B cell (primary cell): Measurements from ENCODE around the gene ANKS1A. TPM values are rescaled to one million over a fixed set of nuclear protein-coding genes. Genes with fewer than 3 reads are reported as not detected.

Source experiments
- ATAC-seq: fragments of 200-7000 bp; cut with Tn5 transposase; one replicate; pipeline ENCODE4 v1.10.0; 2021; ENCODE audit warnings: low read depth, mild to moderate bottlenecking, moderate number of reproducible peaks, moderate library complexity
- CTCF ChIA-PET: fragments of 350-600 bp; sonication (Branson Sonifier 250); formaldehyde crosslinking; loops from one replicate; lab custom pipeline; 2021; ENCODE audit warnings: antibody characterized with exemption, inconsistent platforms; lab: Charles Lee
- POLR2A ChIA-PET: fragments of 350-600 bp; sonication (Branson Sonifier 250); formaldehyde crosslinking; loops from one replicate; lab custom pipeline; 2021; ENCODE audit warnings: antibody characterized with exemption; lab: Charles Lee
- DNase-seq: peaks from one replicate; pipeline ENCODE4 v3.0.0; 2013
- H2AFZ ChIP-seq: 2 replicates; pipeline ENCODE4 v1.6.1; 2012; ENCODE audit warnings: mild to moderate bottlenecking, low read depth, low read length; ENCODE audit not compliant: insufficient read depth, poor library complexity, severe bottlenecking
- H3K27ac ChIP-seq, 2 donors: 1 replicate in 1 of 2; 2 replicates in 1 of 2; pipeline ENCODE4 v1.5.1; 2012 to 2013; ENCODE audit warnings: low read length in 2 of 2, mild to moderate bottlenecking in 2 of 2, moderate library complexity in 1 of 2
- H3K27me3 ChIP-seq, 4 experiments: fragments of 200-600 bp in 1 of 4; sonication (generic) in 1 of 4; replicated peaks in 1 of 4; 1 replicate in 2 of 4; 2 replicates in 2 of 4; pipeline versions ENCODE4 v1.6.1 to v1.7.0; 2013 to 2016; ENCODE audit warnings: low read length in 3 of 4, mild to moderate bottlenecking in 2 of 4, mixed read lengths in 1 of 4, moderate library complexity in 1 of 4; ENCODE audit not compliant: insufficient read depth in 4 of 4, control insufficient read depth in 3 of 4; ENCODE audit errors: control extremely low read depth in 1 of 4
- H3K36me3 ChIP-seq, 2 experiments: replicated peaks in 1 of 2; 1 replicate in 1 of 2; 2 replicates in 1 of 2; pipeline versions ENCODE4 v1.6.1 to v1.7.1; 2013; ENCODE audit warnings: low read length in 1 of 2; ENCODE audit not compliant: insufficient read depth in 2 of 2, control insufficient read depth in 1 of 2; ENCODE audit errors: control extremely low read depth in 1 of 2, extremely low read depth in 1 of 2
- H3K4me1 ChIP-seq, 2 donors: fragments of 200-600 bp in 1 of 2; sonication (generic) in 1 of 2; 1 replicate in 1 of 2; 2 replicates in 1 of 2; pipeline versions ENCODE4 v1.5.1 to v1.6.1; 2013 to 2017; ENCODE audit warnings: low read length in 2 of 2; ENCODE audit not compliant: control insufficient read depth in 2 of 2, insufficient read depth in 2 of 2
- H3K4me2 ChIP-seq: replicated peaks from 2 replicates; pipeline ENCODE3; 2012; ENCODE audit warnings: mild to moderate bottlenecking, low read depth, low read length; ENCODE audit not compliant: poor library complexity, severe bottlenecking
- H3K4me3 ChIP-seq, 5 experiments: fragments of 200-600 bp in 1 of 5; sonication (generic) in 1 of 5; 1 replicate in 3 of 5; 2 replicates in 2 of 5; pipeline versions ENCODE4 v1.5.1 to v1.7.0; 2011 to 2016; ENCODE audit warnings: low read length in 4 of 5, mild to moderate bottlenecking in 4 of 5, low read depth in 2 of 5, control low read depth in 1 of 5, moderate library complexity in 1 of 5; ENCODE audit not compliant: insufficient read depth in 1 of 5; ENCODE audit errors: control extremely low read depth in 1 of 5, extremely low read depth in 1 of 5
- H3K79me2 ChIP-seq: fragments of 200-600 bp; sonication (generic); one replicate; pipeline ENCODE4 v1.6.0; 2016; ENCODE audit warnings: low read length; ENCODE audit not compliant: control insufficient read depth, insufficient read depth
- H3K9ac ChIP-seq: fragments of 200-600 bp; sonication (generic); 2 replicates; pipeline ENCODE4 v1.6.1; 2017; ENCODE audit warnings: mild to moderate bottlenecking, low read length, moderate library complexity
- H3K9me3 ChIP-seq, 3 donors: one replicate each; pipeline versions ENCODE4 v1.6.1 to v1.7.1; 2013; ENCODE audit warnings: low read length in 2 of 3; ENCODE audit not compliant: control insufficient read depth in 2 of 3, insufficient read depth in 1 of 3; ENCODE audit errors: control extremely low read depth in 1 of 3
- H4K20me1 ChIP-seq: 2 replicates; pipeline ENCODE4 v1.6.0; 2012; ENCODE audit warnings: mild to moderate bottlenecking, low read length; ENCODE audit not compliant: insufficient read depth, control insufficient read depth, poor library complexity, severe bottlenecking
- H3K27ac Mint-ChIP-seq: one replicate; pipeline ENCODE4 v1.8.0; 2021; ENCODE audit warnings: mixed read lengths
- H3K27me3 Mint-ChIP-seq: one replicate; pipeline ENCODE4 v1.8.0; 2021; ENCODE audit warnings: mixed read lengths
- H3K4me1 Mint-ChIP-seq: one replicate; pipeline ENCODE4 v1.8.0; 2021; ENCODE audit warnings: mixed read lengths
- H3K4me3 Mint-ChIP-seq: one replicate; pipeline ENCODE4 v1.8.0; 2021; ENCODE audit warnings: mixed read lengths
- H3K9me3 Mint-ChIP-seq: one replicate; pipeline ENCODE4 v1.8.0; 2022; ENCODE audit warnings: mixed read lengths; ENCODE audit not compliant: insufficient read depth
- CTCF ChIP-seq: fragments of 200-600 bp; IDR thresholded peaks from one replicate; pipeline ENCODE4 v1.8.0; 2022; ENCODE audit warnings: antibody characterized with exemption, mild to moderate bottlenecking
- EZH2 ChIP-seq: IDR thresholded peaks from 2 replicates; pipeline ENCODE4 v1.6.1; 2012; ENCODE audit warnings: borderline replicate concordance, low read depth, mild to moderate bottlenecking, moderate library complexity, low read length; ENCODE audit not compliant: insufficient read depth, poor library complexity, severe bottlenecking
- WGBS: methylation state at CpG from one replicate; pipeline ENCODE4 v1.1.5; 2013; ENCODE audit warnings: missing lambda C conversion rate; ENCODE audit not compliant: insufficient coverage; 5-methylcytosine and 5-hydroxymethylcytosine counted together
- intact Hi-C: fragments of 100-400 bp; cut with micrococcal nuclease; formaldehyde crosslinking; loops from one replicate; pipeline ENCODE4 v1.10.0; 2022
- polyA plus RNA-seq: library from polyadenylated mRNA; depleted of rRNA; stranded (reverse); fragments of >200 nt; gene quantifications from 2 replicates; pipeline ENCODE4 v1.2.3, GENCODE V29; 2012
- total RNA-seq, 2 donors: library from RNA; stranded (reverse); fragments of 120-200 nt in 1 of 2; gene quantifications; 1 replicate in 1 of 2; 2 replicates in 1 of 2; pipeline versions ENCODE4 v1.2.3 to v1.2.4, GENCODE V29; 2013 to 2022

The ANKS1A gene
- total and polyA plus RNA-seq, 2 donors (not counting 1 experiment from before 2014, with no cell fraction given) = 3.4 to 19.7 TPM

GRCh38 chr6:34969662-34970265, 80.7 kb downstream of the ANKS1A start:
- CTCF ChIA-PET = interaction anchor here (1.2 kb wide), 1 partner anchor 17 kb away, joined by 4 read pairs; no protein-coding TSS in a partner anchor
- H3K4me3 Mint-ChIP-seq = no peak overlapping the region

More at GRCh38 chr6:34969662-34970265, 80.7 kb downstream of the ANKS1A start:
- TF ChIP-seq EZH2 = no peak
- TF ChIP-seq CTCF = no peak
- intact Hi-C loops = no loop called here
- no peak for ATAC-seq
- Histone ChIP-seq H4K20me1 (peaks cover 4% of the 10 kb centered on the region), H2AFZ (no peak overlapping the region), H3K9me3 (no peaks in the 10 kb centered on the region), H3K27me3 (no peaks in the 10 kb centered on the region), H3K79me2 (no peaks in the 10 kb centered on the region), H3K9ac (no peak overlapping the region), H3K4me1 (no peaks in the 10 kb centered on the region), H3K27ac (no peak overlapping the region), H3K4me3 (no peak overlapping the region), H3K4me2 (no peak overlapping the region), H3K36me3 (peaks cover 10 to 18% of the 10 kb centered on the region in 2 experiments)
- no peaks in the 10 kb centered on the region for H3K4me1 Mint-ChIP-seq
- H3K27me3 Mint-ChIP-seq = no peaks in the 10 kb centered on the region
- no peak overlapping the region for H3K27ac Mint-ChIP-seq
- no peaks in the 10 kb centered on the region for H3K9me3 Mint-ChIP-seq
- no peak for DNase-seq
- POLR2A ChIA-PET = no interaction called here
- 98% methylated on average over 7 of the region's 7 CpGs for WGBS
